Peyer's patch (tissue), 4 donors: Measurements from ENCODE around the gene ODF2.
"Not testable (repeated sequence)": the region's sequence is repeated elsewhere in the genome, so short reads cannot be mapped to it uniquely, and the experiment has no call there.

Experiments
- POLR2A ChIP-seq, 2 donors: fragments of 450-650 bp; IDR thresholded peaks; one replicate each; pipeline ENCODE4 v1.5.1; 2017; ENCODE audit warnings: antibody characterized with exemption in 2 of 2, mild to moderate bottlenecking in 2 of 2, moderate library complexity in 2 of 2
- TF ChIP-seq, protein P1 (sequence below), 6 experiments: fragments of 450-650 bp in 4 of 6; fragments of 200-600 bp in 2 of 6; sonication (generic) in 1 of 6; IDR thresholded peaks; one replicate each; pipeline ENCODE4 v1.5.1; 2017 to 2019; ENCODE audit warnings: antibody characterized with exemption in 6 of 6, mild to moderate bottlenecking in 3 of 6, moderate library complexity in 1 of 6

DNA sequence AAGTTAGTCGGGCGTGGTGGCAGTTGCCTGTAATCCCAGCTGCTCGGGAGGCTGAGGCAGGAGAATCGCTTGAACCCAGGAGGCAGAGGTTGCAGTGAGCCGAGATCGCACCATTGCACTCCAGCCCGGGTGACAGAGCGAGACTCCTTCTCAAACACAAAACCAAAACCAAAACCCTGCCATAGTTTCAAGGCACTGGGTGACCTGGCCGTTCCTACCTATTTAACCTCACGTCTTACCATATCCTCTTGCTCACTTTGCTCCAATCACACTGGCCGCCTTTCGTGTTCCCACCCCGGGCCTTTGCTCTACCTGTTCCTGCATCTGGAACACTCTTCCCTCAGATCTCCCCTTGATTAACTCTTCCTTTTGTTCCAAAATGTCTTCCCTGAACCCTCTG, 42.1 kb upstream of the ODF2 start:
- TF ChIP-seq, protein P1, sequence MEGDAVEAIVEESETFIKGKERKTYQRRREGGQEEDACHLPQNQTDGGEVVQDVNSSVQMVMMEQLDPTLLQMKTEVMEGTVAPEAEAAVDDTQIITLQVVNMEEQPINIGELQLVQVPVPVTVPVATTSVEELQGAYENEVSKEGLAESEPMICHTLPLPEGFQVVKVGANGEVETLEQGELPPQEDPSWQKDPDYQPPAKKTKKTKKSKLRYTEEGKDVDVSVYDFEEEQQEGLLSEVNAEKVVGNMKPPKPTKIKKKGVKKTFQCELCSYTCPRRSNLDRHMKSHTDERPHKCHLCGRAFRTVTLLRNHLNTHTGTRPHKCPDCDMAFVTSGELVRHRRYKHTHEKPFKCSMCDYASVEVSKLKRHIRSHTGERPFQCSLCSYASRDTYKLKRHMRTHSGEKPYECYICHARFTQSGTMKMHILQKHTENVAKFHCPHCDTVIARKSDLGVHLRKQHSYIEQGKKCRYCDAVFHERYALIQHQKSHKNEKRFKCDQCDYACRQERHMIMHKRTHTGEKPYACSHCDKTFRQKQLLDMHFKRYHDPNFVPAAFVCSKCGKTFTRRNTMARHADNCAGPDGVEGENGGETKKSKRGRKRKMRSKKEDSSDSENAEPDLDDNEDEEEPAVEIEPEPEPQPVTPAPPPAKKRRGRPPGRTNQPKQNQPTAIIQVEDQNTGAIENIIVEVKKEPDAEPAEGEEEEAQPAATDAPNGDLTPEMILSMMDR (IDR thresholded peaks at IDR 0.05): not testable (repeated sequence)
- not testable (repeated sequence) for TF ChIP-seq POLR2A (IDR thresholded peaks at IDR 0.05)
